GM20000 (cell line): ENCODE measurements around the gene STK4.

Source experiments
- DNase-seq: peaks from one replicate; pipeline ENCODE4 v3.0.0; 2012; ENCODE audit warnings: low spot score
- CTCF ChIP-seq: IDR thresholded peaks from 2 replicates; pipeline ENCODE4 v1.5.1; 2012; ENCODE audit warnings: mild to moderate bottlenecking, control low read depth; ENCODE audit errors: extremely low read depth, missing control alignments

STK4 gene

GRCh38 chr20:45118028-45118427, 151.7 kb downstream of the STK4 start:
- DNase-seq: no peak
- TF ChIP-seq CTCF: no peak

- no peak for DNase-seq
- TF ChIP-seq CTCF: no peak
Observed at GRCh38 chr20:45119556-45120266, 153.4 kb downstream of the STK4 start.

DNA sequence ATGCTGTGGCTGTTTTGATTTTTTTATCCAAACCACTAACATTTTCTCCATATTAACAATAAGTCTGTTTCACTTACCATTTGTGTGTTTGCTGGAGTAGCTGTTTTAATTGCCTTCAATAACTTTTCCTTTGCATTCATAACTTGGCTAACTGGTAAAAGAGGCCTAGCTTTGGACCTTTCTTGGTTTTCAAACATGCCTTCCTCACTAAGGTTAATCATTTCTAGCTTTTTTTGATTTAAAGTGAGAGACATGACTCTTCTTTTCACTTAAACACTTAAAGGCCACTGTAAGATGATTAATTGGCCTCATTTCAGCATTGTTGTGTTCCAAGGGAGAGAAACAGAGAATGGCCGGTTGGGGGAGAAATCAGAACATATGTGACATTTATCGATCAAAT, 155.1 kb downstream of the STK4 start:
- TF ChIP-seq CTCF: no peak
- no peak for DNase-seq

DNA sequence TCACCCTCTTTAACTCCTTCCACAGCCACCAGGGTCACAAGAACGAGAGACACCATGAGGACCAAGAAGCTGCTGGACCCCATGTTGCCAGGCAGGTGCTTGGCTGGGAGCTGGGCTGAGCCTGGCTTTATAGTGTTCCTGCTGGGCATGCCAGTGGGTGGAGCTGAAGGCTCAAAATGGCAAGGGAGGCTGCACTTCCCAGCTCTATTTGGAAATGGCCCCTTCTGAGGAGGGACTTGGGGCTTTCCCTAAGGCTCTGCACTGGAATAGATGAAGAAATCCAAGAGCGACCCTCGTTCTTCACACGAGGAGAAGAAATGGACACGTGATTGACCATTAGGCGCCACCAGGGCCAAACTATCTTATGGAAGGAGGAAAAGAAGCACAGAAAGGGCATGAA, 158.1 kb downstream of the STK4 start, which contains the start of gene WFDC12:
Gene WFDC12, minus strand, starts transcription at position 101 of the 400 bp plus-strand sequence. Its CDS starts 18 bp downstream, at position 83.
- no peak for DNase-seq
- TF ChIP-seq CTCF: no peak

- no peak for TF ChIP-seq CTCF
- no peak for DNase-seq
Observed at GRCh38 chr20:45128099-45128498, 161.8 kb downstream of the STK4 start.
